ENCODE results near the gene E2F6. TPM values are rescaled to one million over a fixed set of nuclear protein-coding genes. Genes with fewer than 3 reads are reported as not detected.
A peak's percentile ranks its signal among the peaks of the same experiment; 100 is the strongest.

The E2F6 gene
- total RNA-seq, 4 donors from 2014 or later, result 6.3 to 10.2 (median 6.8) TPM

DNA sequence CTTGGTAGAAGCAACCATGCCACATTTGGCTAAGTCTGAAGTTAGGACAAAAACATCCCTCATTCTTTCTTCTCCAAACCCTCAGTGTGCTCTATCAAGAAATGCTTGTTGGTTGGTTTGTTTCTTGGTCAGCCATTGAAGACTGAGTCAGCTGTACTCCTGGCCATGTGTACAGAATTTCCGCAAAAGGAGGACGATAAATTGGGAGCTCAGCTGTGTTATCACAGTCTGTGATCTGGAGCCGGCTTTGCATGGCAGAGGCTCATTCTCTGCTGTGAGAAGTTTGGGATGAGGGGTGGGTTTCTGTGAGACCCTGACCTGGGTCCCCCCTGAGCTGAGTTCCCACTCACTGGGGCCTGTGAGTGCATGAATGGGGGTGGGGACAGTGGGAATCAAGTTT, 26.3 kb upstream of the E2F6 start:
- Histone ChIP-seq H3K4me3 (no peak overlapping the region), H3K27me3 (no peaks in the 10 kb centered on the region), H3K9me3 (no peaks in the 10 kb centered on the region), H3K36me3 (no peaks in the 10 kb centered on the region), H3K27ac (no peak overlapping the region), H3K4me1 (no peaks in the 10 kb centered on the region)
- DNase-seq, result no peak
- no peak for TF ChIP-seq POLR2A (IDR thresholded peaks at IDR 0.05)

DNA sequence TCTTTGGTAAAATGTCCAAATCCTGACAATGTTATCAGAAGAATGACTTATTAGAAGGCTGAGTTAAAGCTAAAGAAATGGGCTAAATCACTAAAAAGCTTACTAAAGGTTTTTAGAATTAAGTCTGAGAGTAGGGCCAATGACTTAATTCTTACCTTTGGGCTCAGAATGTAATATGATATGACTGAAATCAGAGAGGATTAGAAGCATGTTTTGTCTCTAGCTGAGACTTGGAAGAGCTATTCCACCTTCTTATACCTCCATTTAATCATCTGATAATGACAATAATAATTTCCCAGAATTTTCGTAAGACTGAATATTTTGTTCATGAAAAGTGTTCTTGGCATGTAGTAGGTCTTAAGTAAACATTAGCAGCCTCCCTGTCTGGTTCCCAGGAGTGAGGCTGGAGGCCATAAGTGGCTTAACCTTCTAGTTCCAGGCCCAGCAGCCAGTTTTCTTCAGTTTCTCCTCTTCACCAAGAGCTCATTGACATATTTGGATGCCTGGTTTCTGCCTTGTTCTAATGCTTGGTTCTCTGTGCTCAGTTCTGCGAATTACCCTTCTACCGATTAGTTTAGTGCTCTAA, 25.5 kb upstream of the E2F6 start:
- Histone ChIP-seq H3K9me3 (no peaks in the 10 kb centered on the region), H3K27me3 (no peaks in the 10 kb centered on the region), H3K4me3 (no peak overlapping the region), H3K4me1 (no peaks in the 10 kb centered on the region), H3K27ac (no peak overlapping the region), H3K36me3 (no peaks in the 10 kb centered on the region)
- DNase-seq, result no peak
- TF ChIP-seq, protein P1, sequence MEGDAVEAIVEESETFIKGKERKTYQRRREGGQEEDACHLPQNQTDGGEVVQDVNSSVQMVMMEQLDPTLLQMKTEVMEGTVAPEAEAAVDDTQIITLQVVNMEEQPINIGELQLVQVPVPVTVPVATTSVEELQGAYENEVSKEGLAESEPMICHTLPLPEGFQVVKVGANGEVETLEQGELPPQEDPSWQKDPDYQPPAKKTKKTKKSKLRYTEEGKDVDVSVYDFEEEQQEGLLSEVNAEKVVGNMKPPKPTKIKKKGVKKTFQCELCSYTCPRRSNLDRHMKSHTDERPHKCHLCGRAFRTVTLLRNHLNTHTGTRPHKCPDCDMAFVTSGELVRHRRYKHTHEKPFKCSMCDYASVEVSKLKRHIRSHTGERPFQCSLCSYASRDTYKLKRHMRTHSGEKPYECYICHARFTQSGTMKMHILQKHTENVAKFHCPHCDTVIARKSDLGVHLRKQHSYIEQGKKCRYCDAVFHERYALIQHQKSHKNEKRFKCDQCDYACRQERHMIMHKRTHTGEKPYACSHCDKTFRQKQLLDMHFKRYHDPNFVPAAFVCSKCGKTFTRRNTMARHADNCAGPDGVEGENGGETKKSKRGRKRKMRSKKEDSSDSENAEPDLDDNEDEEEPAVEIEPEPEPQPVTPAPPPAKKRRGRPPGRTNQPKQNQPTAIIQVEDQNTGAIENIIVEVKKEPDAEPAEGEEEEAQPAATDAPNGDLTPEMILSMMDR (IDR thresholded peaks at IDR 0.05), result no peak

DNA sequence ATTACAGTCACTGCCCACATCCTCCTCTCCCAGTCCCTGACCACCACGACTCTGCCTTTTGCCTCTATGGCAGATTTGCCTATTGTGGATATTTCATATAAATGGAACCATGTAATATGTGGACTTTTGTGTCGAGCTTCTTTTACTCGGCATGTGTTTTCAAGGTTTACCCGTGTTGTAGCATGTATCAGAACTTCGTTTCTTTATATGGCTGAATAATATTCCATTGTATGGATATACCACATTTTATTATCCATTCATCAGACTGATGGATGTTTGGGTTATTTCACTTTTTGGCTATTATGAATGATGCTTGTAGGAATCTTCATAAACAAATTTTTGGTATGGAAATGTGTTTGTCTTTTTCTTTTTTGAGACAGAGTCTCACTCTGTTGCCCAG, 24.2 kb upstream of the E2F6 start:
- no peak for DNase-seq
- no peaks in the 10 kb centered on the region for H3K4me1 ChIP-seq
- no peak overlapping the region for H3K4me3 ChIP-seq
- H3K9me3 ChIP-seq, result no peaks in the 10 kb centered on the region
- no peaks in the 10 kb centered on the region for H3K27me3 ChIP-seq
- no peaks in the 10 kb centered on the region for H3K36me3 ChIP-seq
- TF ChIP-seq POLR2A (IDR thresholded peaks at IDR 0.05), result no peak
- TF ChIP-seq, protein P1 (IDR thresholded peaks at IDR 0.05), result no peak
- H3K27ac ChIP-seq, result no peak overlapping the region

DNA sequence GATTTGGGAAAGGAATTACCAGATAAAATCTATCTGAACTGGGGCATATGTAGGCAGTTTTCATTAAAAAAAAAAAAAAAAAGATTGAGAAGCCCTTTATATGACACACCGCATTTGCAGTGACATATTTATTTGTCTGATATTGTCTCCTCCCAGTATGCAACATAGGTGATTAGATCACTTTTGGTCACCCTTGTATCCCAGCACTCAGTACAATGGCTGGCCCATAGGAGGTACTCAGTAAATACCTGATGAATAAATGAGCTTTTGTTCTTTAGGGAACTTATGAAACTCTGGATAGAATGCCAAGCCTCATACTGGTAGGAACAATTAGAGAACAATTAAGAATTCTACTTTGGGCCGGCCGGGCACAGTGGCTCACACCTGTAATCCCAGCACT, 22.8 kb upstream of the E2F6 start:
- TF ChIP-seq POLR2A (IDR thresholded peaks at IDR 0.05), result no peak
- TF ChIP-seq, protein P1 (IDR thresholded peaks at IDR 0.05), result no peak
- Histone ChIP-seq H3K9me3 (no peaks in the 10 kb centered on the region), H3K27ac (no peak overlapping the region)

DNA sequence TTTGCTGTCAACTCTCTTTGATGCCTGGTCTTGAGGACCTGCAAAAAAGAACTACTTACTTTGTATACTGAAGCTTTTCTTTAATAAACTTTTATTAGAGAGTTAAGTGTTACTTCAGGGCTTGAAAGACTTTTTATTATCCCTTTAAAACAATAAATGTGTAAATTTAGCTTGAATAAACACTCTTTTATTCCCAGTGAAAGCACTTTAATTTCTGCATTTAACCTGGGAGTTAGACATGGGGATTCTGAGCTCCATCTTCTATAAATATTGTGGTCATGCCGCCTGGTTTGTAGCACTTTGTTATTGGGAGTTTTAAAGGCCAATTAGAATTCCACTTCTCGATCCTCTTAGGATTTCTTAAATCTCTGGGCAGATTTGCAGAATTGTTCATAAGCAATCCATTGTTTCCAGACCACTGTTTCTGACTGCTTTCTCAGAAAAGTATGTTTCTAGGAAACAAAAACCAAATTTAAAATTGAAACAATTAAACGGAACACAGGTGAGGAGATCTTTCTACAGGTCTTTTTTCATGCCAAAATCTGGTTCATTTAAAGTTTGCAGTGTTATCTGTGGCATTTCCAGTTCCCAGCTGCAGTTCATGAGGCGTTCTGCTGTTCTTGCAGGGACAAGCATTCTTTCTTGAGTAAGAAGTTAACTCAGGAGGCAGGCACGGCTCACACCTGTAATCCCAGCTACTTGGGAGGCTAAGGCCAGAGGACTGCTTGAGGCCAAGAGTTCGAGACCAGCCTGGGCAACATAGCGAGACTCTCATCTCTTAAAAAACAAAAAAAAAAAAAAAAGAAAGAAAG, 18.1 kb upstream of the E2F6 start:
- Histone ChIP-seq H3K36me3 (no peaks in the 10 kb centered on the region), H3K27ac (no peak overlapping the region), H3K9me3 (no peaks in the 10 kb centered on the region), H3K4me1 (peaks cover 0 to 9% (median 2%) of the 10 kb centered on the region in 4 donors), H3K27me3 (peaks cover 0 to 14% of the 10 kb centered on the region in 2 donors), H3K4me3 (no peak overlapping the region)
- no peak for TF ChIP-seq POLR2A (IDR thresholded peaks at IDR 0.05)
- TF ChIP-seq, protein P1 (IDR thresholded peaks at IDR 0.05), result no peak
- DNase-seq, result no peak

More for the DNA sequence above, 22.8 kb upstream of the E2F6 start:
- H3K4me1 ChIP-seq, result no peaks in the 10 kb centered on the region
- no peaks in the 10 kb centered on the region for H3K27me3 ChIP-seq
- H3K36me3 ChIP-seq, result no peaks in the 10 kb centered on the region
- no peak overlapping the region for H3K4me3 ChIP-seq
- no peak for DNase-seq

DNA sequence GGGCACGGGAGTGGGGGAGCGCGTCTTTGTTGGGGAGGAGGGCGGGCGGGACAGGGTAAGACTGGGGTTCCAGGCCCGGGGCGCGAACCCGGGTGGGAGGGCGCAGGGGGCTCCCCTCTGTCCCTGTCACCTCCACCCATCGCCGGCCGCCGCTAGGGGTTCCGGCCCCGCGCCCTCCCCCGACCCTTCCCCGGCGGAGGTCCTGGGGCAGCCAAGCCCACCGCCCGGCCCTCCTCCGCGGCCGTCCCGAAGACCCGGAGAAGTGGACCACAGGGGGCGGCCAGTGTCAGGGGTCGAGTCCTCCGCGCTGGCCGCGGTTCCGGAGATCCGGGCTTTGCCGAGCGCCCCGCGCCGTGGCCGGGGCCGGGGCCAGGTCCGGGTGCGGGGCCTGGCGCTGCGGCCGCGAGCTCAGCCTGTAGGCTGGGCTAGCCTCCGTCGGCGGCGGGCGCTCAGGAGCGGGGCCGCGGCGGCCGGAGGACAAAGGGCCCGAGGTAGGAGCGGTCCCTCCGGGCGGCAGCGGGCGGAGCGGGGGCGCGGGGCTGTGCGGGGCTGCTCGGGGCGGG, 16.6 kb upstream of the E2F6 start:
- no peaks in the 10 kb centered on the region for H3K9me3 ChIP-seq
- DNase-seq, result peak in 1 of 3 donors; percentile 50
- TF ChIP-seq POLR2A (IDR thresholded peaks at IDR 0.05), result no peak
- TF ChIP-seq, protein P1 (IDR thresholded peaks at IDR 0.05), result no peak
- peaks cover 0 to 9% (median 2%) of the 10 kb centered on the region in 4 donors for H3K4me1 ChIP-seq
- no peak overlapping the region for H3K27ac ChIP-seq
- H3K36me3 ChIP-seq, result no peaks in the 10 kb centered on the region
- peaks cover 0 to 14% of the 10 kb centered on the region in 2 donors for H3K27me3 ChIP-seq
- H3K4me3 ChIP-seq, result peak overlapping the region; percentile 3 to 66 (median 46)
